ENCODE measurements around the gene PDIA2.

Gene PDIA2

GRCh38 chr16:287981-288920 is 5.3 kb downstream of the PDIA2 start:
- TF ChIP-seq OSR1 (CRISPR knock-in tag; IDR thresholded peaks at IDR 0.05), result no peak
- ATAC-seq, result no peak

- TF ChIP-seq ZNF70 (CRISPR knock-in tag; IDR thresholded peaks at IDR 0.05) (no peak), ZNF565 (CRISPR knock-in tag; conservative IDR thresholded peaks at IDR 0.05; ENCODE audit: low read depth) (no peak), ZFP3 (CRISPR knock-in tag; IDR thresholded peaks at IDR 0.05) (no peak), POU6F1 (CRISPR knock-in tag; IDR thresholded peaks at IDR 0.05; ENCODE audit: borderline replicate concordance, low read depth) (no peak), ZFP30 (CRISPR knock-in tag; IDR thresholded peaks at IDR 0.05) (no peak), ARNTL (CRISPR knock-in tag; IDR thresholded peaks at IDR 0.05; ENCODE audit: borderline replicate concordance, low read depth) (no peak), TCF4 (CRISPR knock-in tag; IDR thresholded peaks at IDR 0.05; ENCODE audit: borderline replicate concordance) (no peak), OSR1 (CRISPR knock-in tag; IDR thresholded peaks at IDR 0.05) (no peak), CSDC2 (CRISPR knock-in tag; IDR thresholded peaks at IDR 0.05) (no peak), ZC3H10 (CRISPR knock-in tag; IDR thresholded peaks at IDR 0.05) (no peak), ESRRG (CRISPR knock-in tag; IDR thresholded peaks at IDR 0.05) (no peak), CREB5 (CRISPR knock-in tag; IDR thresholded peaks at IDR 0.05; ENCODE audit: low read depth) (no peak), PPARA (CRISPR knock-in tag; IDR thresholded peaks at IDR 0.05; ENCODE audit: borderline replicate concordance) (no peak), CSRNP3 (CRISPR knock-in tag; IDR thresholded peaks at IDR 0.05) (no peak), SNAI2 (CRISPR knock-in tag; IDR thresholded peaks at IDR 0.05) (no peak)
- ATAC-seq, result no peak
Observed at GRCh38 chr16:289395-289997, 6.5 kb downstream of the PDIA2 start.

GRCh38 chr16:290015-290680 is 7.2 kb downstream of the PDIA2 start:
- TF ChIP-seq RARB (CRISPR knock-in tag; IDR thresholded peaks at IDR 0.05) (no peak), PPARA (CRISPR knock-in tag; IDR thresholded peaks at IDR 0.05; ENCODE audit: borderline replicate concordance) (no peak), ZFP3 (CRISPR knock-in tag; IDR thresholded peaks at IDR 0.05) (no peak), ESRRG (CRISPR knock-in tag; IDR thresholded peaks at IDR 0.05) (no peak), CSRNP3 (CRISPR knock-in tag; IDR thresholded peaks at IDR 0.05) (no peak), ZNF8 (CRISPR knock-in tag; IDR thresholded peaks at IDR 0.05) (no peak), PATZ1 (CRISPR knock-in tag; IDR thresholded peaks at IDR 0.05; ENCODE audit: borderline replicate concordance) (no peak)
- ATAC-seq, result no peak

Data from SK-N-SH treated with all-trans-retinoic acid at 6 μM for 48 hours (cell line).